Measurements from ENCODE around the gene ZNF622.
"Not testable (repeated sequence)": the region's sequence is repeated elsewhere in the genome, so short reads cannot be mapped to it uniquely, and the experiment has no call there.

Gene ZNF622

GRCh38 chr5:16480821-16481538 is 15.4 kb upstream of the ZNF622 start:
- no peak for DNase-seq (ENCODE audit: low spot score)

- no peak for DNase-seq (ENCODE audit: low spot score)
Observed at GRCh38 chr5:16480144-16480543, 14.5 kb upstream of the ZNF622 start.

DNA sequence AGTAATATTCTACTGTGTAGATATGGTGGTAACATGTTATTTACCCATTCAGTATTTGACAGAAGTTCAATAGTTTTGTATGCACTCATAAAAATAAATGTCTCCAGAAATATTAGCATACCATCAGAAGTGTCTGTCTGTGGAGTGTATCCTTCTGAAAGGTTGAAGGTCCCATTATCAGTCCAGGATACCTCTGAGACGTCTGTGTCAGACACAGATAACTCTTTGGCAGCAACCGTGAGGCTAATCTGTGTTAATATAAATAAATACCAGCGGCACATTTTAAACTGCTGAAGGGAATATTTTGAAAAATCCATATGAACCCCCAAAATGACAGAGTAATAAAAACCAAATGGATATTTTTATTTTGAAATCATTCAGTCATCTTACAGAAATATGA is 11.9 kb upstream of the ZNF622 start:
- DNase-seq (ENCODE audit: low spot score) = no peak

DNA sequence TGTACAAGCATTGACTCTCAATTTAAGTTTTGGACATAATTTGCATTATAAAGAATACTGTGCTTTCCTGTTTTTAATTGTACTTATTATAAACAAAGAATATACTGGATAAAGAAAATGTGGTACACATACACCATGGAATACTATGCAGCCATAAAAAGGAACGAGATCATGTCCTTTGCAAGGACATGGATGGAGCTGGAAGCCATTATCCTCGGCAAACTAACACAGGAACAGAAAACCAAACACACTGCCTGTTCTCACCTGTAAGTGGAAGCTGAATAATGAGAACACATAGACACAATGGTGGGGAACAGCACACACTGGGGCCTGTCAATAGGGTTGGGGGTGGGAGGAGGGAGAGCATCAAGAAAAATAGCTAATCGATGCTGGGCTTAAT is 10.8 kb upstream of the ZNF622 start:
- not testable (repeated sequence) for DNase-seq (ENCODE audit: low spot score)

DNA sequence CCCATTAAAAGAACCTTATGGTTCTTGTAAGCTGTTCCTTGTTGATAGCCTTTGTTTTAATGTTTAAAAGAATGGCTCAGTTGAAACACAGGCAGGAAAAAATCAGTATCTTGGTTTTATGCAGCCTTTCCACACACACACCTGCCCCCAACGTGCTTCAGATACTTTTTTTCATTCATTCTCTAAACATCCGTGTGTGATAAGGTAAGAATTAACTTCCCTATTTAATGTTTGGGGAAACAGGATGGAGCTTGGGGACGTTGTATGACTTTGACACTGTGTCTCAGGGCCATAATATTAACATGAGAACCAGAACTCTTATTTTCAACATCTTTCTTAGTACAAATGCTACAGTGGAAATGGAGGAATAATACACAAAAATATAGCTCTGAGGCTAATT is 5.8 kb upstream of the ZNF622 start:
- no peak for DNase-seq (ENCODE audit: low spot score)

- no peak for DNase-seq (ENCODE audit: low spot score)
Observed at GRCh38 chr5:16467363-16468219, 2.0 kb upstream of the ZNF622 start.

GRCh38 chr5:16464664-16465543 is 696 bp downstream of the ZNF622 start:
- no peak for DNase-seq (ENCODE audit: low spot score)

DNA sequence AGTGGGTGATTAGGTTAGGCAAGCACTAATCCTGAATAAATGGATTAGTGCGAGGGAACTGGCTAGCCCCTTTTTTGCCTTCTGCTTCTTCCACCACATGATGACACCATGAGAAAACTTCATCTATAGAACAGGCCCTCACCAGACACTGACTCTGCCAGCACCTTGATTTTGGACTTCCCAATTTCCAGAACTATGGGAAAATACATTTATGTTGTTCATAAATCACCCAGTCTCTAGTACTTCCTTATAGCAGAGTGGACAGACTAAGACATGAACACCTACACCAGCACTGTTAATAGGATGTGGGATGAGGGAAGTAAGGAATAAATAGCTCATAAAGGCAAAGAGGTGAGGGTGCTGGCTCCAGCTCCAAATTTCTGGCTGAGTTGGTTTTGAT is 1.4 kb downstream of the ZNF622 start:
- no peak for DNase-seq (ENCODE audit: low spot score)

DNA sequence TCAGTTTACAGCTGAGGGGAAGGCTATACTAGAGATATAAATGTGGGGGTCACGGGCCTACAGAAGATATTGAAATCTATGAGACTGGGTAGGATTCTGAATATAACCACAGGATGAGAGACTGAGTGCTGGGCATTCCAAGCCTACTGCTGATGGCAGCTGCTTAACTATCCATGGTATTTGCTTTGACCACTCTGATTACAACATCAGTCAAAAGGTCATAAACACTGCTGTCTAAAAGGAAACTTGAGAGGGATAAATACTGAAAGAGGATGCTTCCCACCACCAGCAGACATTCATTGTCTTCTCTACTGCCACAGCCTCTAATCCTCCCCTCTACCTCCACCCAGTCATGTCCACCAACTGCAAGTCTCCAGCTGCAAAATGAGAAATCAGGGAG is 3.8 kb downstream of the ZNF622 start:
- no peak for DNase-seq (ENCODE audit: low spot score)

DNA sequence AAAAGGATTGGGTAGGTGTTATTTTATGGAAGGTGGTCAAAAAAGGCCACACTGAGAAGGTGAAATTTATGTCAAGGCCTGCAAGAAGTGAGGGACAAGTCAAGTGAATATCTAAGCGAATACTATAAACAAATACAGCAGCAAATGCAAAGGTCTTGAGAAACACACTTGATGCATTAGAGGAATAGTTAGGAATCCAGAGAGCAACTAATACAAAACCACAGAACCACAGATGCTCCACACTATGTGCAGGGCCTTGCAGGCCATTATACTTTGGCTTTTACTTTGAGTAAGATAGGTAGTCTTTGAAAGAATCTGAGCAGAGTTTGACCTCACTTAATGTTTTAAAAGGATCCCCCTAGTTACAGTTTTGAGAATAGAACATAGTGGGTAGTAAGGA is 4.6 kb downstream of the ZNF622 start:
- no peak for DNase-seq (ENCODE audit: low spot score)

DNA sequence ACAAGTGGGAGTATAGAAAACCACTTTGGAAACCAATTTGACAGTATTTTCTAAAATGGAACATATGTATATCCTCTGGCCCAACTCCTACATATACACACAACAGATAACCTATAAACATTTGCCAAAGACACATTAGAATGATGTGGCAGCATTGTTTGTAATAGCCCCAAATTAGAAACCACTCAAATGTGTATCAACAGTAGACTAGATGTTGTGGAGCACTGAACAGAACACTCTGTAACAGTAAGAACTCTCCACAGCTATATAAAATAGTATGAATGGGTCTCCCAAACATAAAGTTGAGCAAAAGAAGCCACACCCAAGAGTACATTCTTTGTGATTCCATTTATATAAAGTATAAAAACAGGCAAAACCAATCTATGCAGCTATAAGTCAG is 6.1 kb downstream of the ZNF622 start:
- no peak for DNase-seq (ENCODE audit: low spot score)

GRCh38 chr5:16457853-16458252 is 7.7 kb downstream of the ZNF622 start:
- DNase-seq (ENCODE audit: low spot score) = no peak

GRCh38 chr5:16457451-16457850 is 8.1 kb downstream of the ZNF622 start:
- DNase-seq (ENCODE audit: low spot score) = peak; percentile 29

- peak; percentile 76 for DNase-seq (ENCODE audit: low spot score)
Observed at GRCh38 chr5:16456103-16456832, 9.3 kb downstream of the ZNF622 start.

DNA sequence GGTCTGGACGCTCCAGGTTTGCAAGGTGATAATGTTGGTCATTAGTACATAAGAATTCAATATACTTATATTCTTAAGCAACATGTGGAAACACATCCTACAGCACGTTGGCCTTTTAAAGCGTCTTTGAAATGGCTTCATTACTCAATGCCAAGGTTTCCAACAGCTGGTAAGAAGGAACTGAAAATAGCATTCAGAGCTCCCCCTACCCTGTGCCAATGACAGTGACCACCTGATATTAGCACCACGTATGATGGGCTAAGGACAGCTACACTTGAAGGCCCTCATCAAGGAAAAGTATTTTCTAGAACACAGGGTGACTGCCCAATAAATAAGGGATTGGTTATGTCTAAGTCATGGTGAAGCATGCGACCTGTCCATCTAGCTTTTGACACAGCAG is 9.9 kb downstream of the ZNF622 start:
- no peak for DNase-seq (ENCODE audit: low spot score)

DNA sequence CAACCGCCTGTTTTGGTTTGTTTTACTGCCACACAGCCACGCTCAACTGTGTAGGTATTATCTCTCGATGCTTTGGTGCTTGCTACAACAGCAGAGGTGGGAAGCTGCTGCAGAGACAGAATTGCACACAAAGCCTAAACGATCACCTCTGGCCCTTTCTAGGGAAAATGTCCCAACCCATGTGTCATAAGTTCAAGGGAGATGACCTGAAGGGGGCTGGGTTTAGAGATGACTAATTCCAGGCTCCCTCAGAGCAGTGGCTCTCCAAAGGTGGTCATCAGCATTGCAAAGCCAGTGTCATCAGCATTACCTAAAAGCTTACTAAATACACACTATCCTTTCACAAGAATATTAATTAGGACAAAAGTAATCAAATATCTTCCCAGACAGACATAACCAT is 10.9 kb downstream of the ZNF622 start:
- no peak for DNase-seq (ENCODE audit: low spot score)

DNA sequence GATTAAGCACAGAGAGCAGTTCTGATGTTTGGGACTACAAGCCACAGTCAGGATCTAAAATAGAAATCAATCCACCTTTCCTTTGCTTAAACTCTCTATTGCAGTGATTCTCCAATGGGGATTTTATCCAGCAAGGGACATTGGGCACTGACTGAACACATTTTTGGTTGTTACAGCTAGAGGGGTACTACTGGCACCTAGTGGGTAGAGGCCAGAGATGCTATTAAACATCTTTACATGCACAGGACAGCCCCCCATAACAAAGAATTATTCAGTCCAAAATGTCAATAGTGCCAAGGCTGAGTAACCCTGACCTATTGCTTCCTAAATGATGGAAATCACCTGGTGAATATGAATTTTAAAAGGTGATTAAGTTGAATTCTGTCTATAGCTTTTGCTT is 12.0 kb downstream of the ZNF622 start:
- peak; percentile 31 for DNase-seq (ENCODE audit: low spot score)

DNA sequence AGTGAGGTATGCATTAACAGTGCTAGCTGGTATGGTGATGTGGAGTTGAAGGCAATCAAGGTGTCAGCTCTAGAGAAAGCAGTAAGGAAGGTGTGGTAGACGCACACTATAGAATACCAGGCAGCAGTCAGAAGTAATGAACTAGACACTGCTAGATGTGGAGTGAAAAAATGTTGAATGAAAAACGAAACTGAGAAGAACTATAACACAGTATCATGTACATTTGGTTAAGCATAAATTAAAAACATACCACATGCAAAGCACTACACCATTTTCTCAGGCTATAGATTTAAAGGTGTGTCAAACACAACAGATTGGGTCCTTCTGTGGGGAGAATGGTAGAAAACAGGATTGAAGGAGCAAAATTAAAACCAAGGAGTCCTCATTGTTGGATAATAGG is 15.4 kb downstream of the ZNF622 start:
- DNase-seq (ENCODE audit: low spot score) = no peak

DNA sequence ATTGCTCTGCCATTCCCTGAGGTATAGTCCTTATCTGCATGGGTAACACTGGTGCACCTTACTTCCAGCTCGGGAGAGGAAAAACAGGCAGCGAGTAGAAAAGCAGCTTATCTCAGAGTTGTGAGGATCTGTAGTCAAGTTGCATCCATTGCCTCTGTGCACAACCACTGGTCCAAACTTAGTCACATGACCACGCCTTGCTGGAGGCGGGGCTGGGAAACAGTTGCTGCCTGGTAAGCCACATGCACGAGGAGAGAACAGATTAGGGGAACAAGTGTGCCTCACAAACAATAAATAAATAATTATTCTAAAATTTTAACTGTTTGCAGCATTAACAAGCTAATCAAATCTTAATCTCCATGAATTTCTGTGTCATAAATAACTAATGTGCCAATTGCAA is 18.6 kb downstream of the ZNF622 start:
- DNase-seq (ENCODE audit: low spot score) = no peak

GRCh38 chr5:16437977-16438376 is 27.6 kb downstream of the ZNF622 start:
- DNase-seq (ENCODE audit: low spot score) = no peak

- DNase-seq (ENCODE audit: low spot score) = not testable (repeated sequence)
Observed at GRCh38 chr5:16436065-16436682, 29.4 kb downstream of the ZNF622 start.
